Measurements from ENCODE around the gene TP53BP2.

The TP53BP2 gene

DNA sequence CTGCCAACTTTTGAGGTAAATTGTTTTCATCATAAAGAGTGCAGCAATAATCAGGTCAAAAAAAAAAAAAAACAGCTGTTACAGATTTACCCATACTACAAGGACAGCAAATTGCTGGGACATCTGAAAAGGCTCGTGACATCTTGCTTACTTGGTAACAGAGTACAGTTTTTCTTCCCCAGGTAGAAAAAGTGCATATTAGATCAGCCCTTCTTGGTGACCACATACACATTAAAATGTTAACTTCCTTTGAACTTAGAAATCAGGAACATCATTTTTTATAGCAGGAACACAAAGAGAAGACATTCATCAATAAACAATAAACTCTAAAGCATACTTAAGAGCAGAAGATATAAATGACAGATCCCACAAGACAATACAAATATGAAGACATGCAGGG lies 16.1 kb downstream of the TP53BP2 start:
- Histone ChIP-seq H3K4me3 (ENCODE audit: severe bottlenecking) (no peak overlapping the region), H3K9me3 (ENCODE audit: severe bottlenecking) (no peaks in the 10 kb centered on the region), H3K36me3 (ENCODE audit: low read depth) (no peaks in the 10 kb centered on the region), H3K4me1 (ENCODE audit: insufficient read depth, poor library complexity, severe bottlenecking) (peaks cover 16% of the 10 kb centered on the region), H3K27ac (ENCODE audit: poor library complexity, severe bottlenecking) (no peak overlapping the region), H3K27me3 (ENCODE audit: insufficient read depth, poor library complexity, severe bottlenecking) (no peaks in the 10 kb centered on the region)
- DNase-seq (ENCODE audit: low spot score), result no peak
- ATAC-seq (ENCODE audit: low read depth), result no peak
- no peak for TF ChIP-seq CTCF (IDR thresholded peaks at IDR 0.05; ENCODE audit: poor library complexity, severe bottlenecking)

- H3K4me1 ChIP-seq (ENCODE audit: insufficient read depth, poor library complexity, severe bottlenecking), result peaks cover 16% of the 10 kb centered on the region
- no peak overlapping the region for H3K27ac ChIP-seq (ENCODE audit: poor library complexity, severe bottlenecking)
- H3K27me3 ChIP-seq (ENCODE audit: insufficient read depth, poor library complexity, severe bottlenecking), result no peaks in the 10 kb centered on the region
- H3K36me3 ChIP-seq (ENCODE audit: low read depth), result no peaks in the 10 kb centered on the region
- DNase-seq (ENCODE audit: low spot score), result no peak
- H3K9me3 ChIP-seq (ENCODE audit: severe bottlenecking), result no peaks in the 10 kb centered on the region
- no peak for TF ChIP-seq CTCF (IDR thresholded peaks at IDR 0.05; ENCODE audit: poor library complexity, severe bottlenecking)
- H3K4me3 ChIP-seq (ENCODE audit: severe bottlenecking), result no peak overlapping the region
- no peak for ATAC-seq (ENCODE audit: low read depth)
These were observed 17.4 kb downstream of the TP53BP2 start for GRCh38 chr1:223828162-223828848.

DNA sequence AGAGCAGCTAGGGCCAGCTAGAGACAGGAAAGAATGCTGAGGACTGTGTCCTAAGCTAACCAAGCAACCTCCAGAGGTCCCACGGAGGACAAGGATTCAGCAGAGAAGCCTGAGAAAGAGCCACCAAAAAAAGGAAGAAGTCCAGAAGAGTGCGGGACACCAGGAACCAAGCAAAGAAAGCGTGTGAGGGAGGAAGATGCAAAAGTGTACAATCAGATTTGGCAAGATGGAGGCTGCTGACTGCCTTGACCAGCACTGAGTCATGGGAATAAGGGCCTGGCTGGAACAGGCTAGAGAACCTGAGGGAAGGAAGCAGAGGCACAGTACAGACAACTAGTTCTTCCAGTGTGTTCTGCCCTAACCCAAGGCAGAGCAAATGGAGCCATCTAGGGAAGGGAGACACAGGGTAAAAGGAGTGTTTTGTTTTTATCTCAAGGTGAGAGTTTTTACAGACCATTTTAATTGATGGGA lies 18.5 kb downstream of the TP53BP2 start:
- DNase-seq (ENCODE audit: low spot score), result no peak
- H3K27me3 ChIP-seq (ENCODE audit: insufficient read depth, poor library complexity, severe bottlenecking), result no peaks in the 10 kb centered on the region
- H3K27ac ChIP-seq (ENCODE audit: poor library complexity, severe bottlenecking), result no peak overlapping the region
- H3K9me3 ChIP-seq (ENCODE audit: severe bottlenecking), result no peaks in the 10 kb centered on the region
- H3K36me3 ChIP-seq (ENCODE audit: low read depth), result no peaks in the 10 kb centered on the region
- H3K4me1 ChIP-seq (ENCODE audit: insufficient read depth, poor library complexity, severe bottlenecking), result peaks cover 8% of the 10 kb centered on the region
- no peak for TF ChIP-seq CTCF (IDR thresholded peaks at IDR 0.05; ENCODE audit: poor library complexity, severe bottlenecking)
- ATAC-seq (ENCODE audit: low read depth), result no peak; the same call in 2 of the 3 replicates
- H3K4me3 ChIP-seq (ENCODE audit: severe bottlenecking), result no peak overlapping the region

- Histone ChIP-seq H3K4me1 (ENCODE audit: insufficient read depth, poor library complexity, severe bottlenecking) (no peaks in the 10 kb centered on the region), H3K4me3 (ENCODE audit: severe bottlenecking) (no peak overlapping the region), H3K27me3 (ENCODE audit: insufficient read depth, poor library complexity, severe bottlenecking) (no peaks in the 10 kb centered on the region), H3K9me3 (ENCODE audit: severe bottlenecking) (no peaks in the 10 kb centered on the region), H3K36me3 (ENCODE audit: low read depth) (no peaks in the 10 kb centered on the region), H3K27ac (ENCODE audit: poor library complexity, severe bottlenecking) (no peak overlapping the region)
- DNase-seq (ENCODE audit: low spot score) (no peak), ATAC-seq (ENCODE audit: low read depth) (no peak)
- TF ChIP-seq CTCF (IDR thresholded peaks at IDR 0.05; ENCODE audit: poor library complexity, severe bottlenecking), result no peak
These were observed 19.7 kb downstream of the TP53BP2 start for GRCh38 chr1:223825767-223826748.

All from RWPE2 (cell line).